Measurements from ENCODE around the gene LCE1F. TPM values are rescaled to one million over a fixed set of nuclear protein-coding genes. Genes with fewer than 3 reads are reported as not detected.

Gene LCE1F
- total RNA-seq, 1 donor = not detected

GRCh38 chr1:152795686-152796085 is 20.7 kb downstream of the LCE1F start:
- DNase-seq (ENCODE audit: low read depth) = no peak
- no peak overlapping the region for H3K4me3 ChIP-seq (ENCODE audit: low read depth, low read length)
- TF ChIP-seq CTCF (IDR thresholded peaks at IDR 0.05; ENCODE audit: insufficient read depth, low read depth, low read length) = no peak

DNA sequence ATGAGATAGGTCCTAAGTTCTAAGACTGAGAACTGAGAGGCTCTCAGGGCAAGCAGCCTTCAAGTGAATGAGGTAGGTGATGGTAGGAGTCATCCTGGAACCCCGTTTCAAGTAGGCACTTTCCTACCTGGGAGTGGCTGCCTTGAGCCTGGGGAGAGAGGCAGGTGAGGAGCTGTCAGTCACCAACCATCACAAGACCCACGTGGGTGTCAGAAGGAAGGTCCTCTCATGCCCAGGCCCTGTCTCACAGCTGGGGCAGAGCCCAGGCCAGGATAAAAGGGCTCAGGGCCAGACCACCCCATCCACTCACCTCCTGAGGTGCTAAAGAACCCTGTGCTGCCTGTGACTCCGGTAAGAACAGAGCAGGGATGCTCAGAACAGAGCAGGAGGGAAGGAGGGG is 21.5 kb downstream of the LCE1F start, which contains the start of gene LCE1D:
TSS of gene LCE1D (plus strand) at position 301 of the 400 bp plus-strand sequence. CDS start 1,074 bp downstream, outside the sequence.
- H3K4me3 ChIP-seq (ENCODE audit: low read depth, low read length) = no peak within 1 kb of the TSS
- no peak for DNase-seq (ENCODE audit: low read depth)
- TF ChIP-seq CTCF (IDR thresholded peaks at IDR 0.05; ENCODE audit: insufficient read depth, low read depth, low read length) = no peak

GRCh38 chr1:152801333-152801732 is 26.4 kb downstream of the LCE1F start:
- no peak for TF ChIP-seq CTCF (IDR thresholded peaks at IDR 0.05; ENCODE audit: insufficient read depth, low read depth, low read length)
- no peak for DNase-seq (ENCODE audit: low read depth)
- H3K4me3 ChIP-seq (ENCODE audit: low read depth, low read length) = no peak overlapping the region

DNA sequence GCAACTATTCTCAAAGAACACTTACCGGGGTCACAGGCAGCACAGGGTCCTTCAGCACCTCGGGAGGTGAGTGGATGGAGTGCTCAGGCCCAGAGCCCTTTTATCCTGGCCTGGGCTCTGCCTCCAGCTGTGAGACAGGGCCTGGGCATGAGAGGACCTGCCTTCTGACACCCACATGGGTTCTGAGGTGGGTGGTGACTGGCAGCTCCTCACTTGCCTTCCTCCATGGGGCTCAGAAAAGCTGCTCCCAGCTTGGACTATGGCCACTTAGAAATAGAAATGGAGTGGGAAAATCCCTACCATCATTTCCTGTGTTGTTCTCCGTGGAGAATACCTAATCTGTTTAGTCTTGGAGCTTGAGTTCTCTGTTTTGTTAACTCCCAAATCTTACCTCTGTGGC is 31.6 kb downstream of the LCE1F start, which contains the start of gene LCE1C:
TSS of gene LCE1C (minus strand) at position 76 of the 400 bp plus-strand sequence. CDS start 1,173 bp downstream, outside the sequence.
- DNase-seq (ENCODE audit: low read depth) = no peak
- H3K4me3 ChIP-seq (ENCODE audit: low read depth, low read length) = no peak within 1 kb of the TSS
- TF ChIP-seq CTCF (IDR thresholded peaks at IDR 0.05; ENCODE audit: insufficient read depth, low read depth, low read length) = no peak

- TF ChIP-seq CTCF (IDR thresholded peaks at IDR 0.05; ENCODE audit: insufficient read depth, low read depth, low read length) = no peak
- DNase-seq (ENCODE audit: low read depth) = no peak
- no peak overlapping the region for H3K4me3 ChIP-seq (ENCODE audit: low read depth, low read length)
These were observed 36.1 kb downstream of the LCE1F start for GRCh38 chr1:152811050-152811449.

- DNase-seq (ENCODE audit: low read depth) = no peak
- no peak for TF ChIP-seq CTCF (IDR thresholded peaks at IDR 0.05; ENCODE audit: insufficient read depth, low read depth, low read length)
- H3K4me3 ChIP-seq (ENCODE audit: low read depth, low read length) = no peak within 1 kb of the TSS
These were observed 36.7 kb downstream of the LCE1F start, which contains the start of gene LCE1B for GRCh38 chr1:152811671-152812070. TSS of gene LCE1B (plus strand) at chr1:152811971. CDS start at chr1:152812447, 476 bp downstream.

GRCh38 chr1:152817309-152817708 is 42.4 kb downstream of the LCE1F start:
- H3K4me3 ChIP-seq (ENCODE audit: low read depth, low read length) = no peak overlapping the region
- DNase-seq (ENCODE audit: low read depth) = no peak
- TF ChIP-seq CTCF (IDR thresholded peaks at IDR 0.05; ENCODE audit: insufficient read depth, low read depth, low read length) = no peak
